DOHH2 (cell line): Measurements from ENCODE around the gene FRMPD4.

Experiments
- CTCF ChIP-seq: fragments of 200-600 bp; sonication (generic); IDR thresholded peaks from one replicate; pipeline ENCODE4 v1.5.1; 2014; ENCODE audit warnings: antibody characterized with exemption, mild to moderate bottlenecking, low read depth, low read length; ENCODE audit not compliant: poor library complexity, severe bottlenecking
- EZH2phosphoT487 ChIP-seq: fragments of 200-600 bp; sonication (generic); IDR thresholded peaks from 2 replicates; pipeline ENCODE4 v1.6.1; 2017; ENCODE audit warnings: borderline replicate concordance, mild to moderate bottlenecking, antibody characterized with exemption, low read length, moderate library complexity, mixed read lengths

GRCh38 chrX:12494400-12495138, 356.3 kb downstream of the FRMPD4 start:
- TF ChIP-seq CTCF (no peak), EZH2phosphoT487 (no peak)
